ENCODE results near the gene ZNF841. TPM values are rescaled to one million over a fixed set of nuclear protein-coding genes. Genes with fewer than 3 reads are reported as not detected.

Gene ZNF841
- total and polyA plus RNA-seq, 2 of the 8 experiments (the other 6 are each of a cell fraction or from before 2014, with no cell fraction given): 4.1 to 17.9 TPM

- TF ChIP-seq CHD7 (IDR thresholded peaks at IDR 0.05; ENCODE audit: insufficient replicate concordance, low read length) (no peak), POLR2A (IDR thresholded peaks at IDR 0.05; ENCODE audit: control extremely low read depth in 1 of 2, low read depth in 2 of 2, low read length in 2 of 2) (peak in 1 of 2 experiments; percentile 96; a peak in 2 of 3 replicates), BACH1 (IDR thresholded peaks at IDR 0.05; ENCODE audit: low read length) (peak; percentile 79), USF2 (IDR thresholded peaks at IDR 0.05; ENCODE audit: low read length) (no peak; the same call in 1 of the 2 replicates), CTBP2 (IDR thresholded peaks at IDR 0.05; ENCODE audit: borderline replicate concordance, insufficient read depth, insufficient read length, low read length) (peak; percentile 72), RAD21 (IDR thresholded peaks at IDR 0.05 in 1 of 2, conservative IDR thresholded peaks at IDR 0.05 in 1 of 2; ENCODE audit: low read depth in 2 of 2, low read length in 2 of 2) (0 out of 4 replicates have a peak, but pooled peaks have one; percentile 4 to 6)
- TF ChIP-seq, protein P1, sequence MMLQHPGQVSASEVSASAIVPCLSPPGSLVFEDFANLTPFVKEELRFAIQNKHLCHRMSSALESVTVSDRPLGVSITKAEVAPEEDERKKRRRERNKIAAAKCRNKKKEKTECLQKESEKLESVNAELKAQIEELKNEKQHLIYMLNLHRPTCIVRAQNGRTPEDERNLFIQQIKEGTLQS (IDR thresholded peaks at IDR 0.05; ENCODE audit: insufficient read depth, low read depth, low read length): peak; percentile 86
Observed at GRCh38 chr19:52028027-52028779, 67.4 kb downstream of the ZNF841 start, which contains the start of gene ZNF614 (continued).

All from H1 (cell line).